ENCODE results near the gene EIF4A2. TPM values are rescaled to one million over a fixed set of nuclear protein-coding genes. Genes with fewer than 3 reads are reported as not detected.

EIF4A2 gene
- total and polyA plus RNA-seq, 2 of the 13 experiments (the other 11 are each of a cell fraction or from before 2014, with no cell fraction given), result 480 to 596 TPM

DNA sequence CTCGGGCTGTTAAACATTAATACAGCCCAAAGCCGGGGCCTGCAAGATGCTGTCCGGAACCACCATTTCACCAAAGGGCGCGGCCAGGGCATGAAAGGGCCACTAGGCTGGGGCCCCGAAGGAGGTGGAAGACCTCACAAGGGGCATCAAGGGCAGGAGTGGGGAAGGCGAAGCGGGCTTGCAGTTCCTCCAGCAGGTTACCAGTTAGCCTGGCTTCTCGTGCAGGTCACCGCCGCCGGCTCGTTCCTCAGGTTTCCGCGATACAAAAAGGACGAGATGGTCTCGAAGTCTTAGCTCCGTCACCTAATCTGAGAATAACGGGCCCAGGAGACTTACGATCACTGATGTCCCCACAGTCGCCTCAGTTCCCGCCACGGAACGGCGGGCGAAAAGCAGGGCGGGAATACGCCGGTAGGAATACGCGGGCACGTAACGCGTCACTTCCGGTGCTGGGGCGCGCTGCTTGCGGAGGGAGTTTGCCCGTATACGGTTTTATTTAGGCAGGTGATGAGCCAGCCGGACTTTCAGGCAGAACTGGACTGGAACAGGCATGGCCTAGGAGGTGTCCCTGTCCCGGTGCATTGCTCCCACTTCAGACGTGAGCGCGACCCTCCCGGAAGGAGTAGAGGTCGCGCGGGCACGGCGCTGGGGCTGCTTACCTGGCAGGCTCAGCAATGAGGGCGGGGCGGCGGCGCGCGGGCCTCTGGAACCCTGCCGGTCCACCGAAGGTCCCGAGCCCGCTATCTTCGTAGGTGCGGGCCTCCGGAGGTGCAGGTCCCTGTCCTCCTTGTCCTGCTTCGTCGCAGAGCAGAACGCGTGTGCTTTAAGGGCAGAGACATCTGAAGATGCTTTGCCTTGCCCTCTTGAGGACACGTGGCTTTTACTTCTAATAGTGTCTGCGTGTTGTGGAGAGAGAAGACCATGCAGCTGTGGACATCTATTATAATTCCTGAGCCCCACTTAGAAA, 23.0 kb downstream of the EIF4A2 start, which contains the start of gene RFC4 (continued):
- TF ChIP-seq, protein P1, sequence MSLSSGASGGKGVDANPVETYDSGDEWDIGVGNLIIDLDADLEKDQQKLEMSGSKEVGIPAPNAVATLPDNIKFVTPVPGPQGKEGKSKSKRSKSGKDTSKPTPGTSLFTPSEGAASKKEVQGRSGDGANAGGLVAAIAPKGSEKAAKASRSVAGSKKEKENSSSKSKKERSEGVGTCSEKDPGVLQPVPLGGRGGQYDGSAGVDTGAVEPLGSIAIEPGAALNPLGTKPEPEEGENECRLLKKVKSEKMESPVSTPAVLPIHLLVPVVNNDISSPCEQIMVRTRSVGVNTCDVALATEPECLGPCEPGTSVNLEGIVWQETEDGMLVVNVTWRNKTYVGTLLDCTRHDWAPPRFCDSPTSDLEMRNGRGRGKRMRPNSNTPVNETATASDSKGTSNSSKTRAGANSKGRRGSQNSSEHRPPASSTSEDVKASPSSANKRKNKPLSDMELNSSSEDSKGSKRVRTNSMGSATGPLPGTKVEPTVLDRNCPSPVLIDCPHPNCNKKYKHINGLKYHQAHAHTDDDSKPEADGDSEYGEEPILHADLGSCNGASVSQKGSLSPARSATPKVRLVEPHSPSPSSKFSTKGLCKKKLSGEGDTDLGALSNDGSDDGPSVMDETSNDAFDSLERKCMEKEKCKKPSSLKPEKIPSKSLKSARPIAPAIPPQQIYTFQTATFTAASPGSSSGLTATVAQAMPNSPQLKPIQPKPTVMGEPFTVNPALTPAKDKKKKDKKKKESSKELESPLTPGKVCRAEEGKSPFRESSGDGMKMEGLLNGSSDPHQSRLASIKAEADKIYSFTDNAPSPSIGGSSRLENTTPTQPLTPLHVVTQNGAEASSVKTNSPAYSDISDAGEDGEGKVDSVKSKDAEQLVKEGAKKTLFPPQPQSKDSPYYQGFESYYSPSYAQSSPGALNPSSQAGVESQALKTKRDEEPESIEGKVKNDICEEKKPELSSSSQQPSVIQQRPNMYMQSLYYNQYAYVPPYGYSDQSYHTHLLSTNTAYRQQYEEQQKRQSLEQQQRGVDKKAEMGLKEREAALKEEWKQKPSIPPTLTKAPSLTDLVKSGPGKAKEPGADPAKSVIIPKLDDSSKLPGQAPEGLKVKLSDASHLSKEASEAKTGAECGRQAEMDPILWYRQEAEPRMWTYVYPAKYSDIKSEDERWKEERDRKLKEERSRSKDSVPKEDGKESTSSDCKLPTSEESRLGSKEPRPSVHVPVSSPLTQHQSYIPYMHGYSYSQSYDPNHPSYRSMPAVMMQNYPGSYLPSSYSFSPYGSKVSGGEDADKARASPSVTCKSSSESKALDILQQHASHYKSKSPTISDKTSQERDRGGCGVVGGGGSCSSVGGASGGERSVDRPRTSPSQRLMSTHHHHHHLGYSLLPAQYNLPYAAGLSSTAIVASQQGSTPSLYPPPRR (CRISPR knock-in tag; IDR thresholded peaks at IDR 0.05; ENCODE audit: borderline replicate concordance), result no peak
- TF ChIP-seq ZNF879 (CRISPR knock-in tag; IDR thresholded peaks at IDR 0.05) (peak; percentile 86; the same call in 1 of the 2 replicates), CCAR2 (optimal IDR thresholded peaks at IDR 0.05; ENCODE audit: low read depth, low read length) (no peak), CBX1 (IDR thresholded peaks at IDR 0.05; ENCODE audit: low read depth) (no peak), AHR (CRISPR knock-in tag; IDR thresholded peaks at IDR 0.05) (peak; percentile 39; the same call in 1 of the 2 replicates), CC2D1A (CRISPR knock-in tag; IDR thresholded peaks at IDR 0.05) (0 out of 2 replicates have a peak, but pooled peaks have one; percentile 57), SP2 (CRISPR knock-in tag; IDR thresholded peaks at IDR 0.05) (peak; percentile 74), HDAC2 (CRISPR knock-in tag; IDR thresholded peaks at IDR 0.05) (peak; percentile 87), NFIC (IDR thresholded peaks at IDR 0.05; ENCODE audit: low read length) (no peak), ZNF367 (CRISPR knock-in tag; IDR thresholded peaks at IDR 0.05; ENCODE audit: borderline replicate concordance) (no peak), ZSCAN30 (CRISPR knock-in tag; IDR thresholded peaks at IDR 0.05) (no peak; the same call in 1 of the 2 replicates), JARID2 (CRISPR knock-in tag; IDR thresholded peaks at IDR 0.05; ENCODE audit: insufficient replicate concordance) (peak; percentile 67), ZNF589 (CRISPR knock-in tag; conservative IDR thresholded peaks at IDR 0.05) (no peak)
- TF ChIP-seq, protein P2, sequence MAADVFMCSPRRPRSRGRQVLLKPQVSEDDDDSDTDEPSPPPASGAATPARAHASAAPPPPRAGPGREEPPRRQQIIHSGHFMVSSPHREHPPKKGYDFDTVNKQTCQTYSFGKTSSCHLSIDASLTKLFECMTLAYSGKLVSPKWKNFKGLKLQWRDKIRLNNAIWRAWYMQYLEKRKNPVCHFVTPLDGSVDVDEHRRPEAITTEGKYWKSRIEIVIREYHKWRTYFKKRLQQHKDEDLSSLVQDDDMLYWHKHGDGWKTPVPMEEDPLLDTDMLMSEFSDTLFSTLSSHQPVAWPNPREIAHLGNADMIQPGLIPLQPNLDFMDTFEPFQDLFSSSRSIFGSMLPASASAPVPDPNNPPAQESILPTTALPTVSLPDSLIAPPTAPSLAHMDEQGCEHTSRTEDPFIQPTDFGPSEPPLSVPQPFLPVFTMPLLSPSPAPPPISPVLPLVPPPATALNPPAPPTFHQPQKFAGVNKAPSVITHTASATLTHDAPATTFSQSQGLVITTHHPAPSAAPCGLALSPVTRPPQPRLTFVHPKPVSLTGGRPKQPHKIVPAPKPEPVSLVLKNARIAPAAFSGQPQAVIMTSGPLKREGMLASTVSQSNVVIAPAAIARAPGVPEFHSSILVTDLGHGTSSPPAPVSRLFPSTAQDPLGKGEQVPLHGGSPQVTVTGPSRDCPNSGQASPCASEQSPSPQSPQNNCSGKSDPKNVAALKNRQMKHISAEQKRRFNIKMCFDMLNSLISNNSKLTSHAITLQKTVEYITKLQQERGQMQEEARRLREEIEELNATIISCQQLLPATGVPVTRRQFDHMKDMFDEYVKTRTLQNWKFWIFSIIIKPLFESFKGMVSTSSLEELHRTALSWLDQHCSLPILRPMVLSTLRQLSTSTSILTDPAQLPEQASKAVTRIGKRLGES (CRISPR knock-in tag; IDR thresholded peaks at IDR 0.05; ENCODE audit: borderline replicate concordance), result peak; percentile 11; the same call in 1 of the 2 replicates
- TF ChIP-seq, protein P3, sequence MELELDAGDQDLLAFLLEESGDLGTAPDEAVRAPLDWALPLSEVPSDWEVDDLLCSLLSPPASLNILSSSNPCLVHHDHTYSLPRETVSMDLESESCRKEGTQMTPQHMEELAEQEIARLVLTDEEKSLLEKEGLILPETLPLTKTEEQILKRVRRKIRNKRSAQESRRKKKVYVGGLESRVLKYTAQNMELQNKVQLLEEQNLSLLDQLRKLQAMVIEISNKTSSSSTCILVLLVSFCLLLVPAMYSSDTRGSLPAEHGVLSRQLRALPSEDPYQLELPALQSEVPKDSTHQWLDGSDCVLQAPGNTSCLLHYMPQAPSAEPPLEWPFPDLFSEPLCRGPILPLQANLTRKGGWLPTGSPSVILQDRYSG (CRISPR knock-in tag; IDR thresholded peaks at IDR 0.05), result no peak
- TF ChIP-seq, protein P4, sequence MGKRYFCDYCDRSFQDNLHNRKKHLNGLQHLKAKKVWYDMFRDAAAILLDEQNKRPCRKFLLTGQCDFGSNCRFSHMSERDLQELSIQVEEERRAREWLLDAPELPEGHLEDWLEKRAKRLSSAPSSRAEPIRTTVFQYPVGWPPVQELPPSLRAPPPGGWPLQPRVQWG (CRISPR knock-in tag; IDR thresholded peaks at IDR 0.05; ENCODE audit: borderline replicate concordance, low read depth), result no peak
